K562 (cell line): ENCODE results near the gene COX18. TPM values are rescaled to one million over a fixed set of nuclear protein-coding genes. Genes with fewer than 3 reads are reported as not detected.

Source experiments
- ARHGAP35 ChIP-seq: fragments of 450-650 bp; IDR thresholded peaks from 2 replicates; pipeline ENCODE4 v1.6.1; 2018; ENCODE audit not compliant: partially characterized antibody
- ARID2 ChIP-seq: fragments of 450-650 bp; IDR thresholded peaks from 2 replicates; pipeline ENCODE4 v1.6.1; 2017; ENCODE audit warnings: antibody characterized with exemption, mild to moderate bottlenecking
- ATF2 ChIP-seq: sonication (generic); formaldehyde crosslinking; IDR thresholded peaks from 2 replicates; pipeline ENCODE4 v1.8.1; 2022; ENCODE audit warnings: missing genetic modification reagents
- GTF2F1 ChIP-seq: IDR thresholded peaks from 2 replicates; pipeline ENCODE4 v1.6.1; 2011; ENCODE audit warnings: low read depth, low read length, improper control_type of control experiment
- NFXL1 ChIP-seq: fragments of 450-650 bp; formaldehyde crosslinking; IDR thresholded peaks from 2 replicates; pipeline ENCODE4 v1.4.0; 2021; ENCODE audit warnings: mild to moderate bottlenecking
- RERE ChIP-seq: sonication (generic); formaldehyde crosslinking; IDR thresholded peaks from 2 replicates; pipeline ENCODE4 v1.8.0; 2023; ENCODE audit warnings: missing genetic modification reagents, mild to moderate bottlenecking, borderline replicate concordance
- RFX7 ChIP-seq: fragments of 250-450 bp; sonication (Bioruptor Pico); IDR thresholded peaks from 2 replicates; pipeline ENCODE4 v1.5.1; 2021; ENCODE audit warnings: mild to moderate bottlenecking
- SMAD4 ChIP-seq: fragments of 250-450 bp; sonication (Bioruptor Pico); conservative IDR thresholded peaks from 2 replicates; pipeline ENCODE4 v1.8.0; 2021; ENCODE audit warnings: inconsistent platforms, mild to moderate bottlenecking, moderate library complexity
- SNAPC5 ChIP-seq: fragments of 250-450 bp; sonication (Bioruptor Pico); IDR thresholded peaks from 2 replicates; pipeline ENCODE4 v1.8.0; 2021; ENCODE audit warnings: moderate library complexity, mild to moderate bottlenecking, inconsistent platforms
- STAT5A ChIP-seq: IDR thresholded peaks from 2 replicates; pipeline ENCODE4 v1.6.1; 2012; ENCODE audit warnings: low read length, inconsistent platforms, borderline replicate concordance
- TBP ChIP-seq: optimal IDR thresholded peaks from 2 replicates; pipeline ENCODE3; 2011; ENCODE audit warnings: low read depth, low read length, improper control_type of control experiment
- ZBTB34 ChIP-seq: fragments of 250-450 bp; sonication (Bioruptor Pico); IDR thresholded peaks from 2 replicates; pipeline ENCODE4 v1.8.0; 2021; ENCODE audit warnings: mild to moderate bottlenecking, moderate library complexity
- ZNF232 ChIP-seq: sonication (generic); formaldehyde crosslinking; IDR thresholded peaks from 2 replicates; pipeline ENCODE4 v1.8.0; 2022; ENCODE audit warnings: mild to moderate bottlenecking, missing genetic modification reagents
- ZNF431 ChIP-seq: sonication (generic); formaldehyde crosslinking; IDR thresholded peaks from 2 replicates; pipeline ENCODE4 v1.8.0; 2022; ENCODE audit warnings: mild to moderate bottlenecking, missing genetic modification reagents
- ZNF655 ChIP-seq: fragments of 250-450 bp; sonication (Bioruptor Pico); IDR thresholded peaks from 2 replicates; pipeline ENCODE4 v1.5.0; 2021
- ZNF717 ChIP-seq: fragments of 250-450 bp; sonication (Bioruptor Pico); IDR thresholded peaks from 2 replicates; pipeline ENCODE4 v1.5.0; 2021
- polyA plus RNA-seq, 8 experiments: library from polyadenylated mRNA; depleted of rRNA in 4 of 8; stranded (reverse) in 5 of 8; unstranded in 3 of 8; fragments of >200 nt; fragmentation: Nextera tagmentation in 2 of 8; fragmentation: Illumina TruSeq in 1 of 8; extraction: Ambion mirVana in 2 of 8; extraction: Trizol in 1 of 8; gene quantifications; 2 replicates each; pipeline versions ENCODE4 v1.2.1 to v1.2.3, GENCODE V29; 2011 to 2014; ENCODE audit warnings: inconsistent platforms in 1 of 8, missing spikeins in 1 of 8
- total RNA-seq, 7 experiments: library from RNA; depleted of rRNA in 6 of 7; stranded (reverse); fragments of >200 nt in 6 of 7; fragmentation: Illumina TruSeq in 2 of 7; extraction: Trizol in 2 of 7; gene quantifications; 2 replicates each; pipeline versions ENCODE4 v1.2.1 to v1.2.3, GENCODE V29; 2011 to 2021; ENCODE audit warnings: low replicate concordance in 1 of 7

The COX18 gene
- total and polyA plus RNA-seq, 9 of the 15 experiments (the other 6 are each of a cell fraction or from before 2014, with no cell fraction given), result 7.0 to 21.3 (median 14.7) TPM

- no peak for TF ChIP-seq ARID2
- peak; percentile 10; the same call in 1 of the 2 replicates for TF ChIP-seq SMAD4 (CRISPR knock-in tag)
- TF ChIP-seq RERE, result no peak
- TF ChIP-seq STAT5A, result peak; percentile 3; the same call in 1 of the 2 replicates
- TF ChIP-seq GTF2F1, result peak; percentile 92
- 0 out of 2 replicates have a peak, but pooled peaks have one; percentile 31 for TF ChIP-seq ZNF232 (CRISPR knock-in tag)
- TF ChIP-seq ZBTB34 (CRISPR knock-in tag), result no peak
- no peak for TF ChIP-seq ZNF655
- TF ChIP-seq NFXL1 (CRISPR knock-in tag), result no peak
- no peak for TF ChIP-seq SNAPC5 (CRISPR knock-in tag)
- TF ChIP-seq TBP, result peak; percentile 92
- TF ChIP-seq ATF2 (CRISPR knock-in tag), result peak; percentile 99
- no peak for TF ChIP-seq RFX7 (CRISPR knock-in tag)
- 0 out of 2 replicates have a peak, but pooled peaks have one; percentile 50 for TF ChIP-seq ZNF431
- no peak for TF ChIP-seq ZNF717 (CRISPR knock-in tag)
- TF ChIP-seq ARHGAP35, result no peak
These were observed at the start of gene COX18 (continued) for GRCh38 chr4:73069338-73070073.
